Measurements from ENCODE around the gene PSORS1C1.

The PSORS1C1 gene

GRCh38 chr6:31122791-31123706 is 8.4 kb downstream of the PSORS1C1 start:
- peak overlapping the region; percentile 91 for H3K27ac ChIP-seq
- no peak for TF ChIP-seq CTCF (conservative IDR thresholded peaks at IDR 0.05; ENCODE audit: low read depth)
- POLR2A ChIA-PET (ENCODE audit: low non-redundant PET) = no interaction called here
- peak; percentile 82 for DNase-seq (ENCODE audit: low spot score)
- CTCF ChIA-PET = interaction anchor here (0.6 kb wide), 1 partner anchor 669 kb away, joined by 3 read pairs; no protein-coding TSS in a partner anchor

- peak overlapping the region; percentile 91 for H3K27ac ChIP-seq
- POLR2A ChIA-PET (ENCODE audit: low non-redundant PET) = no interaction called here
- DNase-seq (ENCODE audit: low spot score) = peak; percentile 75
- CTCF ChIA-PET = interaction anchor here (0.6 to 1.3 kb wide), 2 partner anchors 38 to 360 kb away, joined by 3 read pairs; no protein-coding TSS in a partner anchor
- TF ChIP-seq CTCF (conservative IDR thresholded peaks at IDR 0.05; ENCODE audit: low read depth) = no peak
Measured at GRCh38 chr6:31125162-31125561, 10.6 kb downstream of the PSORS1C1 start.

- ChIA-PET CTCF (interaction anchor here (0.6 to 1.3 kb wide), 3 partner anchors 38 to 359 kb away, joined by 3 to 4 read pairs (median 3); no protein-coding TSS in a partner anchor), POLR2A (ENCODE audit: low non-redundant PET) (no interaction called here)
- H3K27ac ChIP-seq = peak overlapping the region; percentile 91
- DNase-seq (ENCODE audit: low spot score) = peak; percentile 67
- TF ChIP-seq CTCF (conservative IDR thresholded peaks at IDR 0.05; ENCODE audit: low read depth) = no peak
Measured at GRCh38 chr6:31125586-31126363, 11.2 kb downstream of the PSORS1C1 start.

GRCh38 chr6:31126396-31127175 is 12.0 kb downstream of the PSORS1C1 start:
- peak overlapping the region; percentile 91 for H3K27ac ChIP-seq
- POLR2A ChIA-PET (ENCODE audit: low non-redundant PET) = no interaction called here
- CTCF ChIA-PET = interaction anchor here (0.6 to 1.3 kb wide), 4 partner anchors 39 to 829 kb away, joined by 3 to 6 read pairs (median 4); no protein-coding TSS in a partner anchor
- no peak for TF ChIP-seq CTCF (conservative IDR thresholded peaks at IDR 0.05; ENCODE audit: low read depth)
- no peak for DNase-seq (ENCODE audit: low spot score)

- H3K27ac ChIP-seq = no peak overlapping the region
- peak; percentile 87 for TF ChIP-seq CTCF (conservative IDR thresholded peaks at IDR 0.05; ENCODE audit: low read depth)
- ChIA-PET POLR2A (ENCODE audit: low non-redundant PET) (no interaction called here), CTCF (interaction anchor here (0.6 to 1.7 kb wide), 6 partner anchors 10 to 119 kb away, joined by 3 to 4 read pairs (median 3); partner anchors contain the start of gene PSORS1C2)
- peak; percentile 53 for DNase-seq (ENCODE audit: low spot score)
Measured at GRCh38 chr6:31128093-31128676, 13.6 kb downstream of the PSORS1C1 start.
